Glutamatergic neuron (in vitro differentiated cells): Measurements from ENCODE around the gene PPP1R14D. TPM values are rescaled to one million over a fixed set of nuclear protein-coding genes. Genes with fewer than 3 reads are reported as not detected.

ENCODE experiments used
- DNase-seq: peaks from one replicate; pipeline ENCODE4 v3.0.0; 2022
- H3K27ac Mint-ChIP-seq: one replicate; pipeline ENCODE4 v1.8.0; 2020; ENCODE audit warnings: mild to moderate bottlenecking, mixed read lengths, inconsistent platforms; ENCODE audit not compliant: unreplicated experiment
- H3K27me3 Mint-ChIP-seq: one replicate; pipeline ENCODE4 v1.8.0; 2020; ENCODE audit warnings: mild to moderate bottlenecking, moderate library complexity, mixed read lengths, inconsistent platforms; ENCODE audit not compliant: unreplicated experiment
- H3K36me3 Mint-ChIP-seq: one replicate; pipeline ENCODE4 v1.8.0; 2020; ENCODE audit warnings: mild to moderate bottlenecking, mixed read lengths, inconsistent platforms; ENCODE audit not compliant: unreplicated experiment
- H3K4me1 Mint-ChIP-seq: one replicate; pipeline ENCODE4 v1.8.0; 2020; ENCODE audit warnings: mild to moderate bottlenecking, low read depth, mixed read lengths, inconsistent platforms; ENCODE audit not compliant: unreplicated experiment
- H3K4me3 Mint-ChIP-seq: one replicate; pipeline ENCODE4 v1.8.0; 2020; ENCODE audit warnings: mild to moderate bottlenecking, mixed read lengths, inconsistent platforms; ENCODE audit not compliant: unreplicated experiment
- H3K9me3 Mint-ChIP-seq: one replicate; pipeline ENCODE4 v1.8.0; 2020; ENCODE audit warnings: mild to moderate bottlenecking, moderate library complexity, mixed read lengths, inconsistent platforms; ENCODE audit not compliant: unreplicated experiment
- total RNA-seq: library from RNA; stranded (reverse); fragmentation: NEBNext Ultra II Directional; extraction: Animal tissue kit (Norgen Biotek cat#: 25700); gene quantifications from one replicate; pipeline ENCODE4 v1.2.1, GENCODE V29; 2021; ENCODE audit not compliant: unreplicated experiment
- TF ChIP-seq, protein P1 (sequence below): fragments of 200-600 bp; sonication (generic); IDR thresholded peaks from one replicate; pipeline ENCODE4 v1.5.0; 2021; ENCODE audit not compliant: partially characterized antibody, unreplicated experiment

PPP1R14D gene
- total RNA-seq, 1 donor from 2014 or later, result not detected

DNA sequence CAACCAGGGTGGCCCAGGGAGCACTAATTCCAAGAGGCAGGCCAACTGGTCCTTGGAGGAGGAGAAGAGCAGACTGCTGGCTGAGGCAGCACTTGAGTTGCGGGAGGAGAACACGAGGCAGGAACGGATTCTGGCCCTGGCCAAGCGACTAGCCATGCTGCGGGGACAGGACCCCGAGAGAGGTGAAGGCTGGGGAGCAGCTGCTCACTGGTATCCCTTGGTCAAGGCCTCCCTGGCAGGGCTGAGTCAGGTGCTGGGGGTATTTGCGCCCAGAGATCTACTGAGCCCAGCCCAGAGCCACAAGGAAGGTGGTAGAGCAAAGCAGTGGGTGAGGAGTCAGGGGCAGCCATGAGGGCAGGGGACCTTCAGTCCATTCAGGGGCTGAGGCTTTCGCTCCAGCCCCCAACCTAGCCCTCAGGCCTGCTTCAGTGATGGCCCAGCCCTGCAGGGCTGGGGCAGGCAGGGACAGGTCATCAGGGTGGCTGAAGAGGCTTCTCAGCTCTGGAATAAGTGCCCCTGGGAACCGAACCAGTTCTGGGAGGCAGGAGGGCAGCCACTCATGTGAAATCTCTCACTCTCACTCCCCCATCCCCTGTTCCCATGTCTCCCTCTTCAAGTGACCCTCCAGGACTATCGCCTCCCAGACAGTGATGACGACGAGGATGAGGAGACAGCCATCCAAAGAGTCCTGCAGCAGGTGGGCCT, 15.6 kb downstream of the PPP1R14D start:
- Mint-ChIP-seq H3K27ac (no peak overlapping the region), H3K4me1 (peaks cover 5% of the 10 kb centered on the region), H3K36me3 (peaks cover 4% of the 10 kb centered on the region), H3K9me3 (peaks cover 4% of the 10 kb centered on the region), H3K4me3 (no peak overlapping the region), H3K27me3 (no peaks in the 10 kb centered on the region)
- TF ChIP-seq, protein P1, sequence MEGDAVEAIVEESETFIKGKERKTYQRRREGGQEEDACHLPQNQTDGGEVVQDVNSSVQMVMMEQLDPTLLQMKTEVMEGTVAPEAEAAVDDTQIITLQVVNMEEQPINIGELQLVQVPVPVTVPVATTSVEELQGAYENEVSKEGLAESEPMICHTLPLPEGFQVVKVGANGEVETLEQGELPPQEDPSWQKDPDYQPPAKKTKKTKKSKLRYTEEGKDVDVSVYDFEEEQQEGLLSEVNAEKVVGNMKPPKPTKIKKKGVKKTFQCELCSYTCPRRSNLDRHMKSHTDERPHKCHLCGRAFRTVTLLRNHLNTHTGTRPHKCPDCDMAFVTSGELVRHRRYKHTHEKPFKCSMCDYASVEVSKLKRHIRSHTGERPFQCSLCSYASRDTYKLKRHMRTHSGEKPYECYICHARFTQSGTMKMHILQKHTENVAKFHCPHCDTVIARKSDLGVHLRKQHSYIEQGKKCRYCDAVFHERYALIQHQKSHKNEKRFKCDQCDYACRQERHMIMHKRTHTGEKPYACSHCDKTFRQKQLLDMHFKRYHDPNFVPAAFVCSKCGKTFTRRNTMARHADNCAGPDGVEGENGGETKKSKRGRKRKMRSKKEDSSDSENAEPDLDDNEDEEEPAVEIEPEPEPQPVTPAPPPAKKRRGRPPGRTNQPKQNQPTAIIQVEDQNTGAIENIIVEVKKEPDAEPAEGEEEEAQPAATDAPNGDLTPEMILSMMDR, result no peak
- DNase-seq, result no peak

DNA sequence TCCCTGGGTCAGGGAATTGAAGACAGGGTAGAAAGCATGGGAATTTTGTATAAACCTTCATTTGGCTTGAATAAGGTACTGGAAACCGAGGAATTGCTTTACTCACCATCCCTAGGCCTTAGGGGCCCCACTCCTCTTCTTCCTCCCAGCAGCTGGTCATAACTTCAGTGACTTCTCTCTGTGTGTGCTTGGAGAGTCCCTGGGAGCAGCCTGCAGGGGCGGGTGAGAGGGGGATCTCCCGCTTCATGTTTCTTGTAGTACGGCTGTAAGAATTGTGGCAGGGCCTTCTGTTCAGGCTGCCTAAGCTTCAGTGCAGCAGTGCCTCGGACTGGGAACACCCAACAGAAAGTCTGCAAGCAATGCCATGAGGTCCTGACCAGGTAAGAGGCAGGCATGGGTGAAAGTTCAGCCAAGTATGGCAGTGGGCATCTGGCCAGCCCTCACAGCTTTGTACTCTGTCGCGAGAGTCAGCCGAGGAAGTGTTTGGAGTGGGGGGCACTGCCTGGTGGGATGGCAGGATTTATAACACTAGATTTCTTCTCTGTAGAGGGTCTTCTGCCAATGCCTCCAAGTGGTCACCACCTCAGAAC, 19.6 kb downstream of the PPP1R14D start:
- TF ChIP-seq, protein P1, result no peak
- Mint-ChIP-seq H3K27me3 (peaks cover 7% of the 10 kb centered on the region), H3K4me1 (peaks cover 11% of the 10 kb centered on the region), H3K4me3 (no peak overlapping the region), H3K36me3 (no peaks in the 10 kb centered on the region), H3K27ac (no peak overlapping the region), H3K9me3 (peaks cover 7% of the 10 kb centered on the region)
- no peak for DNase-seq

DNA sequence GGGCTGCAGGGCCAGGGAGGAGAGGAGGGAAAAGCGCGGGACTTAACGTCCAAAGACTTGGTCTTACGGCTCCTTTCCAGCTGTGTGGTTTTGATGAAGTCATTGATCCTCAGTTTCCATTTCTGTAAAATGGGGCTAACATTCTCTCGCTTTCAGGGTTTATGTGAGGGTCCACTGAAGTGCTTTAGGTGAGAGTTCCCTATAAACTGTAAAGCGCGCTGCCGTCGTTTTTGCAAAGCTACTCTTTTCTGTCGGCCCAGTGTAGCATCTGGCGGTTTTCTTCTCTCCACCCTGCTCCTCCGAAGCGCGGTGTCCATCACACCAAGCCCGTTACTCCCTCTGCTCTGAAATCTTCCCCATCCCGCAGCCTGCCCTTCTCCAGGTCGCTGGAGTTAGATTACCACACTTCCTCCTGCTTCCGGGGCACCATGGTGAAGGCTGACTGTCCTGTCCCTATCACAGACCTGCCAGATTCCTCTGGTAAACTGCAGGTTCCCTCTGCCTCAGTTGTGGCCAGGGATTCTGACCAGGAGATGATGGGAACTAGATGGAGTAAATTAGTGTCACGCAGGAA, 20.5 kb downstream of the PPP1R14D start:
- H3K36me3 Mint-ChIP-seq, result no peaks in the 10 kb centered on the region
- DNase-seq, result no peak
- TF ChIP-seq, protein P1, result no peak
- peaks cover 11% of the 10 kb centered on the region for H3K4me1 Mint-ChIP-seq
- peak overlapping the region; percentile 43 for H3K27ac Mint-ChIP-seq
- peaks cover 7% of the 10 kb centered on the region for H3K9me3 Mint-ChIP-seq
- H3K27me3 Mint-ChIP-seq, result peaks cover 7% of the 10 kb centered on the region
- peak overlapping the region; percentile 94 for H3K4me3 Mint-ChIP-seq

DNA sequence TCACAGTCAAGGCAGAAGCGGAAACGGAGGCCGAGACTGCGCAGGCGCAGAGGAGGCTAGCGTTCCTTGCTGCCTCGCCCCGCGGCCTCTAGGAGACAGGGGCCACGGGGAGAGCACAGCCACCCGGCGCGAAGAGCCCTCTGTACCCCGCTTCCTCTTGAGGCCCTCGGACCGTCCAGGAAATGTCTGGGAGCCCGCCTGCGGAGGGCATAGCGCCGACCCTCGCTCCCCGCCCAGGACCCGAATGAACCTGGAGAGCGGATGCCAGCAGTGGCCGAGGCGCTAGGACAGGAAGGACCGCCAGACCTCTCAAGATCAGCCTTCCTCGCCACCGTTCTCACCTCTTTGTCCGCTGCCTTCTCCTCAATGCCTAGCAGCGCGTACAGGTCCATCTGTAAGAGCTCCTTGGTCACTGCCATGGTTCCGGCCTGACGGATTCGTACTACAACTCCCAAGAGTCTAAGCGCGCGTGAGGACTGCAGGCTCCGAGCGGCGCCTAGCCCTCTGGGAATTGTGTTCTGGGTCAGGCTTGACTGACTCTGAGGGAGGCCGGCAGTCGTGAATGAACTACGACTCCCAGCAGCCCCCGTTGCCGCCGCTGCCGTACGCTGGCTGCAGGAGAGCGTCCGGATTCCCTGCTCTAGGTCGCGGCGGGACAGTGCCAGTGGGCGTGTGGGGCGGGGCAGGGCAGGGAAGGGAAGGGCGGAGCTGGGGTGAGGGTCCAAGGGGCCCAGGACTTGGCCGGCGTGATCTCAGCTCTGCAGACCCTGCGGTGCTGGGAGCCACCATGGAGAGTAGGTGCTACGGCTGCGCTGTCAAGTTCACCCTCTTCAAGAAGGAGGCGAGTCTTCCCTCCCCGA, 21.2 kb downstream of the PPP1R14D start, which contains the start of the genes DNAJC17 and ZFYVE19:
Gene DNAJC17 (minus strand): TSS at position 446 of the 860 bp plus-strand sequence. CDS start 27 bp downstream, at position 419.
Gene ZFYVE19 (plus strand): TSS at position 62 of the 860 bp plus-strand sequence. CDS start 501 bp downstream, at position 563.
- Mint-ChIP-seq H3K4me3 (peak within 1 kb of the TSS; percentile 94), H3K27ac (peak within 1 kb of the TSS; percentile 97), H3K36me3 (no peaks in the 10 kb centered on the region)

More for the DNA sequence above, 21.2 kb downstream of the PPP1R14D start, which contains the start of the genes DNAJC17 and ZFYVE19:
- Mint-ChIP-seq H3K9me3 (peaks cover 7% of the 10 kb centered on the region), H3K4me1 (peaks cover 11% of the 10 kb centered on the region), H3K27me3 (peaks cover 7% of the 10 kb centered on the region)
- TF ChIP-seq, protein P1, result no peak
- DNase-seq, result peak; percentile 98
